IMR-90 (cell line): Measurements from ENCODE around the gene LOXL4. TPM values are rescaled to one million over a fixed set of nuclear protein-coding genes. Genes with fewer than 3 reads are reported as not detected.

Experiments used
- ATAC-seq: fragments of 200-7000 bp; cut with Tn5 transposase; 2 replicates; pipeline ENCODE4 v1.9.1; 2020; ENCODE audit warnings: low read depth, mild to moderate bottlenecking, moderate library complexity
- BruUV-seq: library from RNA; stranded (reverse); fragments of 400-500 nt; replicated peaks from 2 replicates; lab custom pipeline; 2021; lab: Mats Ljungman, UMichigan
- CTCF ChIA-PET: fragments of 300-600 bp; formaldehyde crosslinking; extraction: SDS; loops from one replicate; lab custom pipeline; 2021; ENCODE audit warnings: antibody characterized with exemption; lab: Yijun Ruan, JAX
- POLR2A ChIA-PET: fragments of 300-600 bp; sonication (Branson Sonifier 250); formaldehyde crosslinking; loops from one replicate; lab custom pipeline; 2022; ENCODE audit warnings: antibody characterized with exemption; ENCODE audit not compliant: unreplicated experiment; lab: Charles Lee
- DNase-seq: peaks from one replicate; pipeline ENCODE4 v3.0.0; 2013
- H2AFZ ChIP-seq: replicated peaks from 2 replicates; pipeline ENCODE3; 2013; ENCODE audit warnings: low read length, mild to moderate bottlenecking; ENCODE audit not compliant: poor library complexity
- H2AK5ac ChIP-seq: 2 replicates; pipeline ENCODE4 v1.6.1; 2013; ENCODE audit warnings: low read depth, low read length, inconsistent platforms
- H2AK9ac ChIP-seq: replicated peaks from 2 replicates; pipeline ENCODE3; 2013; ENCODE audit warnings: mild to moderate bottlenecking, low read depth, low read length, moderate library complexity; ENCODE audit not compliant: poor library complexity
- H2BK120ac ChIP-seq: 2 replicates; pipeline ENCODE4 v1.6.1; 2013; ENCODE audit warnings: low read depth, low read length, inconsistent platforms
- H2BK15ac ChIP-seq: 3 replicates; pipeline ENCODE4 v1.6.1; 2013; ENCODE audit warnings: low read depth, low read length, inconsistent platforms
- H2BK20ac ChIP-seq: 2 replicates; pipeline ENCODE4 v1.6.1; 2013; ENCODE audit warnings: low read depth, mild to moderate bottlenecking, inconsistent platforms, low read length, moderate library complexity
- H2BK5ac ChIP-seq: 2 replicates; pipeline ENCODE4 v1.6.1; 2013; ENCODE audit warnings: mild to moderate bottlenecking, low read depth, low read length, inconsistent platforms; ENCODE audit not compliant: poor library complexity, severe bottlenecking
- H3K14ac ChIP-seq: replicated peaks from 2 replicates; pipeline ENCODE4 v1.6.1; 2013; ENCODE audit warnings: low read depth, low read length, inconsistent platforms
- H3K18ac ChIP-seq: 2 replicates; pipeline ENCODE4 v1.6.1; 2013; ENCODE audit warnings: low read depth, low read length, control low read depth
- H3K23ac ChIP-seq: 2 replicates; pipeline ENCODE4 v1.6.1; 2013; ENCODE audit warnings: low read depth, low read length, inconsistent platforms
- H3K27ac ChIP-seq: 2 replicates; pipeline ENCODE4 v1.5.1; 2013; ENCODE audit warnings: mild to moderate bottlenecking, control low read depth, low read length; ENCODE audit not compliant: insufficient read depth
- H3K27me3 ChIP-seq: 2 replicates; pipeline ENCODE4 v1.6.1; 2013; ENCODE audit warnings: low read length; ENCODE audit not compliant: control insufficient read depth, insufficient read depth
- H3K36me3 ChIP-seq: 2 replicates; pipeline ENCODE4 v1.6.1; 2013; ENCODE audit warnings: low read length, mixed read lengths; ENCODE audit not compliant: control insufficient read depth, insufficient read depth
- H3K4ac ChIP-seq: 2 replicates; pipeline ENCODE4 v1.6.1; 2013; ENCODE audit warnings: low read depth, low read length, inconsistent platforms
- H3K4me1 ChIP-seq: 2 replicates; pipeline ENCODE4 v1.6.1; 2013; ENCODE audit warnings: low read length, mixed read lengths; ENCODE audit not compliant: control insufficient read depth, insufficient read depth
- H3K4me2 ChIP-seq: 2 replicates; pipeline ENCODE4 v1.6.1; 2013; ENCODE audit warnings: low read depth, mild to moderate bottlenecking, control low read depth, low read length, moderate library complexity
- H3K4me3 ChIP-seq: 2 replicates; pipeline ENCODE4 v1.5.1; 2013; ENCODE audit warnings: low read depth, mild to moderate bottlenecking, control low read depth, low read length, moderate library complexity; ENCODE audit not compliant: insufficient read depth
- H3K56ac ChIP-seq: 2 replicates; pipeline ENCODE4 v1.6.1; 2013; ENCODE audit warnings: low read length, inconsistent platforms; ENCODE audit not compliant: insufficient read depth; ENCODE audit errors: extremely low read depth
- H3K79me1 ChIP-seq, 2 experiments: 2 replicates each; pipeline ENCODE4 v1.6.1; 2013; ENCODE audit warnings: low read length in 2 of 2, inconsistent platforms in 1 of 2, low read depth in 1 of 2
- H3K9ac ChIP-seq: 2 replicates; pipeline ENCODE4 v1.6.1; 2013; ENCODE audit warnings: low read depth, low read length, control low read depth
- H3K9me1 ChIP-seq: 2 replicates; pipeline ENCODE4 v1.6.1; 2013; ENCODE audit warnings: low read length, inconsistent platforms; ENCODE audit not compliant: insufficient read depth
- H3K9me3 ChIP-seq: 2 replicates; pipeline ENCODE4 v1.6.1; 2013; ENCODE audit warnings: low read length; ENCODE audit not compliant: control insufficient read depth, insufficient read depth
- H4K20me1 ChIP-seq: 2 replicates; pipeline ENCODE4 v1.6.1; 2013; ENCODE audit warnings: low read length, inconsistent platforms; ENCODE audit not compliant: insufficient read depth
- H4K5ac ChIP-seq: 2 replicates; pipeline ENCODE4 v1.6.1; 2013; ENCODE audit warnings: mild to moderate bottlenecking, low read depth, low read length, control low read depth
- H4K8ac ChIP-seq, 2 experiments: 2 replicates each; pipeline ENCODE4 v1.6.1; 2013; ENCODE audit warnings: low read depth in 2 of 2, low read length in 2 of 2, control low read depth in 1 of 2, inconsistent platforms in 1 of 2
- H4K91ac ChIP-seq: 2 replicates; pipeline ENCODE4 v1.6.1; 2013; ENCODE audit warnings: low read depth, low read length, inconsistent platforms; ENCODE audit not compliant: insufficient read depth
- BHLHE40 ChIP-seq: fragments of 150-350 bp; IDR thresholded peaks from 2 replicates; pipeline ENCODE4 v1.6.1; 2016; ENCODE audit warnings: mild to moderate bottlenecking, low read depth, low read length
- RCOR1 ChIP-seq: IDR thresholded peaks from 2 replicates; pipeline ENCODE4 v1.6.1; 2012; ENCODE audit warnings: mild to moderate bottlenecking, low read length, improper control_type of control experiment; ENCODE audit not compliant: insufficient replicate concordance
- USF2 ChIP-seq: fragments of 150-350 bp; IDR thresholded peaks from 2 replicates; pipeline ENCODE4 v1.6.1; 2017; ENCODE audit warnings: mild to moderate bottlenecking, antibody characterized with exemption, low read length, low read depth
- WGBS, 2 experiments: methylation state at CpG; one replicate each; pipeline versions ENCODE4 v1.1.5 to v1.1.7; 2013; ENCODE audit warnings: missing lambda C conversion rate in 2 of 2; ENCODE audit not compliant: insufficient read length in 1 of 2; ENCODE audit errors: extremely low coverage in 2 of 2; 5-methylcytosine and 5-hydroxymethylcytosine counted together
- dilution Hi-C: fragments of 300-500 bp; cut with HindIII; formaldehyde crosslinking; loops from one replicate; pipeline ENCODE4 v1.14.3; 2018; ENCODE audit warnings: low sequenced_read_pairs; ENCODE audit not compliant: unreplicated experiment
- in situ Hi-C: fragments of 300-500 bp; cut with MboI; formaldehyde crosslinking; loops from 3 replicates; pipeline ENCODE4 v1.14.3; 2019; ENCODE audit warnings: low sequenced_read_pairs, inconsistent platforms, mixed read lengths
- intact Hi-C: fragments of 100-400 bp; cut with micrococcal nuclease; formaldehyde crosslinking; loops from 2 replicates; pipeline ENCODE4 v1.10.0; 2022
- polyA plus RNA-seq, 3 experiments: library from polyadenylated mRNA; depleted of rRNA; stranded (reverse); fragments of >200 nt; gene quantifications; 2 replicates each; pipeline ENCODE4 v1.2.3, GENCODE V29; 2012; ENCODE audit warnings: low replicate concordance in 1 of 3
- total RNA-seq: library from RNA; depleted of rRNA; stranded (reverse); fragments of >200 nt; gene quantifications from 2 replicates; pipeline ENCODE4 v1.2.3, GENCODE V29; 2012

The LOXL4 gene
- total and polyA plus RNA-seq, 2 of the 4 experiments (the other 2 are of a cell fraction) = 20.8 to 26.7 TPM

- ChIA-PET CTCF (interaction anchor here (3.8 kb wide), 1 partner anchor 65 kb away, joined by 23 read pairs; no protein-coding TSS in a partner anchor), POLR2A (no interaction called here)
- H3K4me2 ChIP-seq = no peak overlapping the region
- H3K18ac ChIP-seq = no peak overlapping the region
- intact Hi-C loops = loop anchor here (5.0 kb wide), 1 partner anchor 223 kb away; no protein-coding TSS in a partner anchor
- H2AK5ac ChIP-seq = no peak overlapping the region
- H3K36me3 ChIP-seq = peaks cover 21% of the 10 kb centered on the region
- H2AK9ac ChIP-seq = no peak overlapping the region
- no peak overlapping the region for H3K23ac ChIP-seq
- in situ Hi-C loops = no loop called here
- no peak overlapping the region for H3K14ac ChIP-seq
- H2BK120ac ChIP-seq = no peak overlapping the region
- H3K4me1 ChIP-seq = peaks cover 18% of the 10 kb centered on the region
- H3K9ac ChIP-seq = no peak overlapping the region
- no peak overlapping the region for H2BK15ac ChIP-seq
- peaks cover 6% of the 10 kb centered on the region; the same call in 1 of the 2 replicates for H3K9me1 ChIP-seq
- H4K20me1 ChIP-seq = no peaks in the 10 kb centered on the region
- no peak overlapping the region for H2BK5ac ChIP-seq
- no CpG with 5 or more reads among the region's 2 CpGs for WGBS, 2 experiments
- no TSS peak for BruUV-seq
- H4K91ac ChIP-seq = no peak overlapping the region
- DNase-seq (no peak), ATAC-seq (peak; percentile 8; the same call in 1 of the 2 replicates)
- H3K4ac ChIP-seq = no peak overlapping the region
- no peak overlapping the region for H4K5ac ChIP-seq
- no peaks in the 10 kb centered on the region; a peak in 1 of 4 replicates for H3K79me1 ChIP-seq
- dilution Hi-C loops = no loop called here
- H4K8ac ChIP-seq = no peak overlapping the region
- no peak overlapping the region for H2BK20ac ChIP-seq
- H3K56ac ChIP-seq = no peak overlapping the region
- no peak overlapping the region for H3K27ac ChIP-seq
- no peak overlapping the region for H3K4me3 ChIP-seq
- no peaks in the 10 kb centered on the region for H3K27me3 ChIP-seq
- no peak overlapping the region for H2AFZ ChIP-seq
- TF ChIP-seq BHLHE40 = no peak
- TF ChIP-seq RCOR1 = no peak
- no peak for TF ChIP-seq USF2
- no peaks in the 10 kb centered on the region for H3K9me3 ChIP-seq
Observed at GRCh38 chr10:98244586-98244985, 23.4 kb downstream of the LOXL4 start.
